ENCODE results near the gene ZMPSTE24.

Gene ZMPSTE24

GRCh38 chr1:40316595-40317393, 58.8 kb downstream of the ZMPSTE24 start, which contains the start of gene COL9A2:
Gene COL9A2 (minus strand): TSS chr1:40317286. CDS start chr1:40317197, 89 bp downstream.
- WGBS, 2 donors (ENCODE audit: extremely low coverage in 2 of 2, insufficient read length in 2 of 2, insufficient replicate concordance in 1 of 2): no CpG with 5 or more reads among the region's 84 CpGs

GRCh38 chr1:40317394-40318074, 59.5 kb downstream of the ZMPSTE24 start:
- no CpG with 5 or more reads among the region's 21 CpGs for WGBS, 2 donors (ENCODE audit: extremely low coverage in 2 of 2, insufficient read length in 2 of 2, insufficient replicate concordance in 1 of 2)
- Histone ChIP-seq H3K4me2 (ENCODE audit: insufficient read depth, low read length, poor library complexity, severe bottlenecking) (peak overlapping the region; percentile 87), H4K8ac (ENCODE audit: low read depth, low read length) (no peak overlapping the region), H3K9me3 (replicated peaks in 1 of 2; ENCODE audit: control insufficient read depth in 2 of 2, insufficient read depth in 1 of 2, low read depth in 1 of 2, low read length in 2 of 2) (no peaks in the 10 kb centered on the region), H4K91ac (ENCODE audit: low read depth, low read length, poor library complexity) (no peak overlapping the region), H2AFZ (ENCODE audit: low read length) (peak overlapping the region; percentile 97), H3K4me3 (ENCODE audit: low read length in 2 of 2) (peak overlapping the region; percentile 23 to 49), H3K23ac (ENCODE audit: low read depth, low read length, poor library complexity) (no peak overlapping the region), H3K9ac (ENCODE audit: low read depth, low read length, poor library complexity) (no peak overlapping the region), H2BK12ac (ENCODE audit: low read length) (no peak overlapping the region), H2BK15ac (ENCODE audit: low read length) (peak overlapping the region; percentile 70), H3K4me1 (ENCODE audit: control insufficient read depth in 2 of 2, insufficient read depth in 1 of 2, low read depth in 1 of 2, low read length in 2 of 2) (peaks cover 12 to 21% of the 10 kb centered on the region in 2 donors), H3K4ac (ENCODE audit: low read length) (no peak overlapping the region), H2AK5ac (ENCODE audit: low read depth, low read length) (no peak overlapping the region), H3K27me3 (ENCODE audit: control insufficient read depth in 3 of 3, insufficient read depth in 3 of 3, low read depth in 1 of 3, low read length in 3 of 3) (peaks cover 12 to 39% (median 24%) of the 10 kb centered on the region in 3 experiments), H3K79me1 (ENCODE audit: low read depth, low read length) (peaks cover 1% of the 10 kb centered on the region), H2BK5ac (ENCODE audit: low read length) (no peak overlapping the region), H3K27ac (replicated peaks; ENCODE audit: low read length) (no peak overlapping the region), H3K18ac (ENCODE audit: low read length) (peak overlapping the region; percentile 44), H2BK120ac (ENCODE audit: low read depth, low read length) (peak overlapping the region; percentile 64), H3K14ac (ENCODE audit: low read length) (no peak overlapping the region), H3K36me3 (replicated peaks in 1 of 2; ENCODE audit: control insufficient read depth in 2 of 2, insufficient read depth in 2 of 2, low read length in 2 of 2) (no peaks in the 10 kb centered on the region)
- DNase-seq (ENCODE audit: low spot score): no peak

More at GRCh38 chr1:40316595-40317393, 58.8 kb downstream of the ZMPSTE24 start, which contains the start of gene COL9A2:
- Histone ChIP-seq H3K9ac (ENCODE audit: low read depth, low read length, poor library complexity) (peak within 1 kb of the TSS; percentile 83), H2AFZ (ENCODE audit: low read length) (peak within 1 kb of the TSS; percentile 97), H3K4me1 (ENCODE audit: control insufficient read depth in 2 of 2, insufficient read depth in 1 of 2, low read depth in 1 of 2, low read length in 2 of 2) (peaks cover 12 to 21% of the 10 kb centered on the region in 2 donors), H3K18ac (ENCODE audit: low read length) (peak within 1 kb of the TSS; percentile 80), H3K79me1 (ENCODE audit: low read depth, low read length) (peaks cover 1% of the 10 kb centered on the region), H3K4me2 (ENCODE audit: insufficient read depth, low read length, poor library complexity, severe bottlenecking) (peak within 1 kb of the TSS; percentile 87), H3K36me3 (replicated peaks in 1 of 2; ENCODE audit: control insufficient read depth in 2 of 2, insufficient read depth in 2 of 2, low read length in 2 of 2) (no peaks in the 10 kb centered on the region), H2BK120ac (ENCODE audit: low read depth, low read length) (peak within 1 kb of the TSS; percentile 64), H3K9me3 (replicated peaks in 1 of 2; ENCODE audit: control insufficient read depth in 2 of 2, insufficient read depth in 1 of 2, low read depth in 1 of 2, low read length in 2 of 2) (no peaks in the 10 kb centered on the region), H4K8ac (ENCODE audit: low read depth, low read length) (no peak within 1 kb of the TSS), H4K91ac (ENCODE audit: low read depth, low read length, poor library complexity) (peak within 1 kb of the TSS; percentile 69), H2BK5ac (ENCODE audit: low read length) (peak within 1 kb of the TSS; percentile 96), H3K27me3 (ENCODE audit: control insufficient read depth in 3 of 3, insufficient read depth in 3 of 3, low read depth in 1 of 3, low read length in 3 of 3) (peaks cover 12 to 39% (median 24%) of the 10 kb centered on the region in 3 experiments), H2BK15ac (ENCODE audit: low read length) (peak within 1 kb of the TSS; percentile 90), H2AK5ac (ENCODE audit: low read depth, low read length) (peak within 1 kb of the TSS; percentile 91), H3K27ac (replicated peaks; ENCODE audit: low read length) (no peak within 1 kb of the TSS), H3K4me3 (ENCODE audit: low read length in 2 of 2) (peak within 1 kb of the TSS; percentile 23 to 87), H3K14ac (ENCODE audit: low read length) (no peak within 1 kb of the TSS), H3K23ac (ENCODE audit: low read depth, low read length, poor library complexity) (peak within 1 kb of the TSS; percentile 59), H2BK12ac (ENCODE audit: low read length) (peak within 1 kb of the TSS; percentile 95), H3K4ac (ENCODE audit: low read length) (peak within 1 kb of the TSS; percentile 32)
- no peak for DNase-seq (ENCODE audit: low spot score)

DNA sequence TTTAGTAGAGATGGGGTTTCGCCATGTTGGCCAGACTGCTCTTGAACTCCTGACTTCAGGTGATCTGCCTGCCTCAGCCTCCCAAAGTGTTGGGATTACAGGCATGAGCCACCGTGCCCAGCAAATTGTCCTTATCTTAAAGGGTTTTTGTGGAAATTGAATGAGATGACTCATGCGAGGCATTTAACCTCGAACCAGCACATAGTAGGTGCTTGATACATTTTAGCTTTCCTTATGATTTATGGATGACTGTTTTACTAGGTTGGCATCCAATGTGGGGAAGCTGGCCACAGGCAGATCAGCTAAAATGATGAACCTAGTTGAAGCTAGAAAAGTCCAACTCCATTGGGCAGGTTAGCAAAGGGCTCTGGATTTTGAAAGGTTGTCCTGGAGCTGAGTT, 60.4 kb downstream of the ZMPSTE24 start:
- Histone ChIP-seq H3K9me3 (replicated peaks in 1 of 2; ENCODE audit: control insufficient read depth in 2 of 2, insufficient read depth in 1 of 2, low read depth in 1 of 2, low read length in 2 of 2) (no peaks in the 10 kb centered on the region), H3K36me3 (replicated peaks in 1 of 2; ENCODE audit: control insufficient read depth in 2 of 2, insufficient read depth in 2 of 2, low read length in 2 of 2) (no peaks in the 10 kb centered on the region), H3K27ac (replicated peaks; ENCODE audit: low read length) (no peak overlapping the region), H3K9ac (ENCODE audit: low read depth, low read length, poor library complexity) (no peak overlapping the region), H4K91ac (ENCODE audit: low read depth, low read length, poor library complexity) (no peak overlapping the region), H3K14ac (ENCODE audit: low read length) (no peak overlapping the region), H3K4me3 (ENCODE audit: low read length in 2 of 2) (no peak overlapping the region), H3K18ac (ENCODE audit: low read length) (no peak overlapping the region), H2AK5ac (ENCODE audit: low read depth, low read length) (no peak overlapping the region), H2BK15ac (ENCODE audit: low read length) (no peak overlapping the region), H3K4ac (ENCODE audit: low read length) (no peak overlapping the region), H3K4me1 (ENCODE audit: control insufficient read depth in 2 of 2, insufficient read depth in 1 of 2, low read depth in 1 of 2, low read length in 2 of 2) (peaks cover 12 to 21% of the 10 kb centered on the region in 2 donors), H3K79me1 (ENCODE audit: low read depth, low read length) (peaks cover 1% of the 10 kb centered on the region), H3K23ac (ENCODE audit: low read depth, low read length, poor library complexity) (no peak overlapping the region), H3K27me3 (ENCODE audit: control insufficient read depth in 3 of 3, insufficient read depth in 3 of 3, low read depth in 1 of 3, low read length in 3 of 3) (peaks cover 12 to 39% (median 24%) of the 10 kb centered on the region in 3 experiments), H2BK12ac (ENCODE audit: low read length) (no peak overlapping the region), H4K8ac (ENCODE audit: low read depth, low read length) (no peak overlapping the region), H2AFZ (ENCODE audit: low read length) (no peak overlapping the region), H2BK120ac (ENCODE audit: low read depth, low read length) (no peak overlapping the region), H2BK5ac (ENCODE audit: low read length) (no peak overlapping the region), H3K4me2 (ENCODE audit: insufficient read depth, low read length, poor library complexity, severe bottlenecking) (no peak overlapping the region)
- no peak for DNase-seq (ENCODE audit: low spot score)
- no CpG with 5 or more reads among the region's 4 CpGs for WGBS, 2 donors (ENCODE audit: extremely low coverage in 2 of 2, insufficient read length in 2 of 2, insufficient replicate concordance in 1 of 2)

Data from neuronal stem cell (in vitro differentiated cells).